ENCODE data around the gene ZNF583. TPM values are rescaled to one million over a fixed set of nuclear protein-coding genes. Genes with fewer than 3 reads are reported as not detected.

The ZNF583 gene
- total and polyA plus RNA-seq, 2 of the 13 experiments (the other 11 are each of a cell fraction or from before 2014, with no cell fraction given): 0.65 to 5.3 TPM

GRCh38 chr19:56355517-56355916 is 48.6 kb upstream of the ZNF583 start (continued):
- TF ChIP-seq ASH2L (IDR thresholded peaks at IDR 0.05; ENCODE audit: insufficient read length, low read depth, low read length) (peak; percentile 56), MLLT10 (CRISPR knock-in tag; IDR thresholded peaks at IDR 0.05) (no peak), DBP (CRISPR knock-in tag; IDR thresholded peaks at IDR 0.05; ENCODE audit: not compliant biosample characterization) (no peak), NR2F2 (IDR thresholded peaks at IDR 0.05; ENCODE audit: borderline replicate concordance, low read depth) (peak; percentile 42; the same call in 1 of the 2 replicates), ARID3A (IDR thresholded peaks at IDR 0.05; ENCODE audit: low read depth, low read length) (peak; percentile 77; the same call in 1 of the 2 replicates), NCOA2 (CRISPR knock-in tag; IDR thresholded peaks at IDR 0.05) (peak; percentile 62), ZNF678 (CRISPR knock-in tag; IDR thresholded peaks at IDR 0.05) (no peak), ZNF337 (CRISPR knock-in tag; IDR thresholded peaks at IDR 0.05; ENCODE audit: borderline replicate concordance, low read depth) (no peak), ZBTB7B (CRISPR knock-in tag; IDR thresholded peaks at IDR 0.05) (no peak), NAIF1 (CRISPR knock-in tag; IDR thresholded peaks at IDR 0.05; ENCODE audit: borderline replicate concordance) (0 out of 2 replicates have a peak, but pooled peaks have one; percentile 12), KDM1A (CRISPR knock-in tag; IDR thresholded peaks at IDR 0.05) (no peak), HNF4G (IDR thresholded peaks at IDR 0.05; ENCODE audit: borderline replicate concordance, low read depth, low read length) (peak; percentile 39; the same call in 1 of the 2 replicates), HNF4G (CRISPR knock-in tag; IDR thresholded peaks at IDR 0.05; ENCODE audit: borderline replicate concordance, low read depth) (no peak), POLR2AphosphoS5 (IDR thresholded peaks at IDR 0.05; ENCODE audit: low read depth, low read length) (no peak)
- TF ChIP-seq, protein P1, sequence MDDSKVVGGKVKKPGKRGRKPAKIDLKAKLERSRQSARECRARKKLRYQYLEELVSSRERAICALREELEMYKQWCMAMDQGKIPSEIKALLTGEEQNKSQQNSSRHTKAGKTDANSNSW (CRISPR knock-in tag; IDR thresholded peaks at IDR 0.05; ENCODE audit: borderline replicate concordance): no peak

All from HepG2 (cell line).